ENCODE results near the gene DNM3.

DNA sequence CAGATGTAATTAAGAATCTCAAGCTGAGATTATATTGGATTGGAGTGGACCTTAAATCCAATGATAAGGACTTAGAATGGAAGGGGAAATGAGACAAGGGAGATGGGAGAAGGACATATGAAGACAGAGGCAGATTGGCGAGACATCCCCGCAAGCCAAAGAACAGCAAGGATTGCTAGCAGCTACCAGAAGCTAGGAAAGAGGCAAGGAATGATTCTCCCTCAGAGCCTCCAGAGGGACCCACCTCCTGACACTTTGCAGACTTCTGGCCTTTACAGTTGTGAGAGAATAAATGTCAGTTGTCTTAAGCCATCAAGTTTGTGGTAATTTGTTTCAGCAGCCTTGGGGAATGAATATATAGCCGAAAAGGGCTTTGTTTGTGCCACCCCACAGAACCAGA, 39.1 kb upstream of the DNM3 start:
- TF ChIP-seq, protein P1, sequence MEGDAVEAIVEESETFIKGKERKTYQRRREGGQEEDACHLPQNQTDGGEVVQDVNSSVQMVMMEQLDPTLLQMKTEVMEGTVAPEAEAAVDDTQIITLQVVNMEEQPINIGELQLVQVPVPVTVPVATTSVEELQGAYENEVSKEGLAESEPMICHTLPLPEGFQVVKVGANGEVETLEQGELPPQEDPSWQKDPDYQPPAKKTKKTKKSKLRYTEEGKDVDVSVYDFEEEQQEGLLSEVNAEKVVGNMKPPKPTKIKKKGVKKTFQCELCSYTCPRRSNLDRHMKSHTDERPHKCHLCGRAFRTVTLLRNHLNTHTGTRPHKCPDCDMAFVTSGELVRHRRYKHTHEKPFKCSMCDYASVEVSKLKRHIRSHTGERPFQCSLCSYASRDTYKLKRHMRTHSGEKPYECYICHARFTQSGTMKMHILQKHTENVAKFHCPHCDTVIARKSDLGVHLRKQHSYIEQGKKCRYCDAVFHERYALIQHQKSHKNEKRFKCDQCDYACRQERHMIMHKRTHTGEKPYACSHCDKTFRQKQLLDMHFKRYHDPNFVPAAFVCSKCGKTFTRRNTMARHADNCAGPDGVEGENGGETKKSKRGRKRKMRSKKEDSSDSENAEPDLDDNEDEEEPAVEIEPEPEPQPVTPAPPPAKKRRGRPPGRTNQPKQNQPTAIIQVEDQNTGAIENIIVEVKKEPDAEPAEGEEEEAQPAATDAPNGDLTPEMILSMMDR (IDR thresholded peaks at IDR 0.05; ENCODE audit: extremely low read depth in 1 of 2, insufficient read depth in 1 of 2, low read depth in 1 of 2, low read length in 2 of 2), result no peak
- TF ChIP-seq, protein P2, sequence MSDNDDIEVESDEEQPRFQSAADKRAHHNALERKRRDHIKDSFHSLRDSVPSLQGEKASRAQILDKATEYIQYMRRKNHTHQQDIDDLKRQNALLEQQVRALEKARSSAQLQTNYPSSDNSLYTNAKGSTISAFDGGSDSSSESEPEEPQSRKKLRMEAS (IDR thresholded peaks at IDR 0.05; ENCODE audit: insufficient read depth, insufficient read length), result no peak
- no peak for TF ChIP-seq JUN (IDR thresholded peaks at IDR 0.05; ENCODE audit: borderline replicate concordance, insufficient read depth, insufficient read length, low read depth)
- TF ChIP-seq POLR2A (IDR thresholded peaks at IDR 0.05; ENCODE audit: low read depth, low read length), result no peak
- TF ChIP-seq EZH2 (IDR thresholded peaks at IDR 0.05; ENCODE audit: borderline replicate concordance, low read depth, low read length, severe bottlenecking), result no peak
- TF ChIP-seq POLR2AphosphoS5 (IDR thresholded peaks at IDR 0.05; ENCODE audit: insufficient read depth, low read depth, low read length), result no peak
- TF ChIP-seq FOS (IDR thresholded peaks at IDR 0.05; ENCODE audit: borderline replicate concordance, insufficient read depth, low read length), result no peak
- TF ChIP-seq GATA2 (IDR thresholded peaks at IDR 0.05; ENCODE audit: insufficient read depth, insufficient read length, low read depth, low read length), result no peak
- no peak for TF ChIP-seq MYC (IDR thresholded peaks at IDR 0.05; ENCODE audit: low read depth, low read length)
